ENCODE data around the gene BRAP. TPM values are rescaled to one million over a fixed set of nuclear protein-coding genes. Genes with fewer than 3 reads are reported as not detected.

The BRAP gene
- polyA plus RNA-seq, 1 donor (not counting 4 experiments of a cell fraction or from before 2014, with no cell fraction given): 19.5 TPM

DNA sequence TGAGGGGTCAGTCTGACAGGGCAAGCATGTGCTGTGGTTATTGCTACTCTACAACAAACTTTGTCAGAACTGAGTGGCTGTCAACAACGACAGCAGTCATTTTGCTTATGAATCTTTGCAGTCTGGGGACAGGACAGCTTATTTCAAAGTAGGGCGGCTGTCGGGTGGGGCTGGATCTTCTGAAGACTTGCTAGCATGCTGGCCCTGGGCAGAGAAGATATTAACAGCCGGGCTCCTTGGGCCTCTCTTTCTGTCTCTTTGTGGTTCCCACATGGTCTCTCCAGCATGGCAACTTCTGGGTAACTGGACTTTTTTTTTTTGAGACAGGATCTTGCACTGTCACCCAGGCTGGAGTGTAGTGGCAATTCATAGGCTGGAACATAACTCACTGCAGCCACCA, 47.0 kb upstream of the BRAP start:
- Histone ChIP-seq H3K4me1 (ENCODE audit: control insufficient read depth, extremely low read depth, insufficient read depth, low read length) (no peaks in the 10 kb centered on the region), H3K9me1 (ENCODE audit: control insufficient read depth, extremely low read depth, insufficient read depth, low read length) (no peaks in the 10 kb centered on the region), H3K4me2 (ENCODE audit: control insufficient read depth, extremely low read depth, insufficient read depth, low read depth, low read length) (no peak overlapping the region), H2AFZ (ENCODE audit: control insufficient read depth, low read length) (no peak overlapping the region), H3K27ac (ENCODE audit: control insufficient read depth, insufficient read depth, low read length) (no peak overlapping the region), H4K20me1 (ENCODE audit: control insufficient read depth, extremely low read depth, insufficient read depth, low read length) (no peaks in the 10 kb centered on the region), H3K36me3 (ENCODE audit: control insufficient read depth in 2 of 2, extremely low read depth in 1 of 2, insufficient read depth in 2 of 2, low read length in 2 of 2) (peaks cover 6 to 11% of the 10 kb centered on the region in 2 experiments), H3K9me3 (ENCODE audit: control insufficient read depth, low read depth, low read length) (no peaks in the 10 kb centered on the region), H3K4me3 (ENCODE audit: control insufficient read depth in 2 of 3, extremely low read depth in 1 of 3, insufficient read depth in 2 of 3, low read depth in 1 of 3, low read length in 3 of 3) (no peak overlapping the region), H3K27me3 (ENCODE audit: control insufficient read depth, extremely low read depth, insufficient read depth, low read length) (no peaks in the 10 kb centered on the region), H3K9ac (ENCODE audit: control insufficient read depth, extremely low read depth, insufficient read depth, low read length) (no peak overlapping the region), H3K79me2 (ENCODE audit: control insufficient read depth, insufficient read depth, low read length) (no peaks in the 10 kb centered on the region)
- dilution Hi-C loops (cut with MboI; ENCODE audit: extremely low pct_ligation_motif_present, low sequenced_read_pairs): no loop called here
- no peak for DNase-seq (ENCODE audit: low read depth, low spot score)
- FAIRE-seq: no peak
- TF ChIP-seq, protein P1, sequence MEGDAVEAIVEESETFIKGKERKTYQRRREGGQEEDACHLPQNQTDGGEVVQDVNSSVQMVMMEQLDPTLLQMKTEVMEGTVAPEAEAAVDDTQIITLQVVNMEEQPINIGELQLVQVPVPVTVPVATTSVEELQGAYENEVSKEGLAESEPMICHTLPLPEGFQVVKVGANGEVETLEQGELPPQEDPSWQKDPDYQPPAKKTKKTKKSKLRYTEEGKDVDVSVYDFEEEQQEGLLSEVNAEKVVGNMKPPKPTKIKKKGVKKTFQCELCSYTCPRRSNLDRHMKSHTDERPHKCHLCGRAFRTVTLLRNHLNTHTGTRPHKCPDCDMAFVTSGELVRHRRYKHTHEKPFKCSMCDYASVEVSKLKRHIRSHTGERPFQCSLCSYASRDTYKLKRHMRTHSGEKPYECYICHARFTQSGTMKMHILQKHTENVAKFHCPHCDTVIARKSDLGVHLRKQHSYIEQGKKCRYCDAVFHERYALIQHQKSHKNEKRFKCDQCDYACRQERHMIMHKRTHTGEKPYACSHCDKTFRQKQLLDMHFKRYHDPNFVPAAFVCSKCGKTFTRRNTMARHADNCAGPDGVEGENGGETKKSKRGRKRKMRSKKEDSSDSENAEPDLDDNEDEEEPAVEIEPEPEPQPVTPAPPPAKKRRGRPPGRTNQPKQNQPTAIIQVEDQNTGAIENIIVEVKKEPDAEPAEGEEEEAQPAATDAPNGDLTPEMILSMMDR (optimal IDR thresholded peaks at IDR 0.05 in 1 of 3, IDR thresholded peaks at IDR 0.05 in 1 of 3, conservative IDR thresholded peaks at IDR 0.05 in 1 of 3; ENCODE audit: extremely low read depth in 1 of 3, insufficient read depth in 2 of 3, low read length in 3 of 3): no peak
- no peak for TF ChIP-seq EZH2 (IDR thresholded peaks at IDR 0.05; ENCODE audit: low read length)

DNA sequence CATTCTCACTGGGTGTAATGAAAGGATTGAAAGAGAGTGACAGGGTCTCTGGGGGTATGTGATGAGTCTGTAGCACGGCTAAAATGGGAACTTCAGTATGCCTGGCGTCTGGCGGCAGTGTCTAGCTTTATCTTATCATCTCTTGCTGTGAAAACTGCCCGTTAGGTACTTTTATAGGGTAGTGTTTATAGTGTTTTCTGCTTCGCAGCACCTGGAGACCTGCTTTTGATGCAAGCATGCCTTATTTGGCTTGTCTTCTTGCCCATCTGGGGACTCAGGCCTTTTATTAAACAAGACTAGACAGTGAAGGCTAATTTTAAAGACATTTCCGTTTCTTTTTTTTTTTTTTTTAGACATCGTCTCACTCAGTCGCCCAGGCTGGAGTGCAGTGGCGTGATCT, 44.7 kb upstream of the BRAP start:
- TF ChIP-seq, protein P1 (optimal IDR thresholded peaks at IDR 0.05 in 1 of 3, IDR thresholded peaks at IDR 0.05 in 1 of 3, conservative IDR thresholded peaks at IDR 0.05 in 1 of 3; ENCODE audit: extremely low read depth in 1 of 3, insufficient read depth in 2 of 3, low read length in 3 of 3): no peak
- TF ChIP-seq EZH2 (IDR thresholded peaks at IDR 0.05; ENCODE audit: low read length): no peak
- no peaks in the 10 kb centered on the region for H3K9me1 ChIP-seq (ENCODE audit: control insufficient read depth, extremely low read depth, insufficient read depth, low read length)
- no peak overlapping the region for H2AFZ ChIP-seq (ENCODE audit: control insufficient read depth, low read length)
- DNase-seq (ENCODE audit: low read depth, low spot score) (no peak), FAIRE-seq (no peak)
- H4K20me1 ChIP-seq (ENCODE audit: control insufficient read depth, extremely low read depth, insufficient read depth, low read length): no peaks in the 10 kb centered on the region
- no peak overlapping the region for H3K27ac ChIP-seq (ENCODE audit: control insufficient read depth, insufficient read depth, low read length)
- H3K27me3 ChIP-seq (ENCODE audit: control insufficient read depth, extremely low read depth, insufficient read depth, low read length): no peaks in the 10 kb centered on the region
- no peaks in the 10 kb centered on the region for H3K9me3 ChIP-seq (ENCODE audit: control insufficient read depth, low read depth, low read length)
- no peak overlapping the region for H3K4me2 ChIP-seq (ENCODE audit: control insufficient read depth, extremely low read depth, insufficient read depth, low read depth, low read length)
- no peak overlapping the region for H3K4me3 ChIP-seq (ENCODE audit: control insufficient read depth in 2 of 3, extremely low read depth in 1 of 3, insufficient read depth in 2 of 3, low read depth in 1 of 3, low read length in 3 of 3)
- peaks cover 6 to 12% of the 10 kb centered on the region in 2 experiments for H3K36me3 ChIP-seq (ENCODE audit: control insufficient read depth in 2 of 2, extremely low read depth in 1 of 2, insufficient read depth in 2 of 2, low read length in 2 of 2)
- no peaks in the 10 kb centered on the region for H3K79me2 ChIP-seq (ENCODE audit: control insufficient read depth, insufficient read depth, low read length)
- no peaks in the 10 kb centered on the region for H3K4me1 ChIP-seq (ENCODE audit: control insufficient read depth, extremely low read depth, insufficient read depth, low read length)
- dilution Hi-C loops (cut with MboI; ENCODE audit: extremely low pct_ligation_motif_present, low sequenced_read_pairs): no loop called here
- H3K9ac ChIP-seq (ENCODE audit: control insufficient read depth, extremely low read depth, insufficient read depth, low read length): no peak overlapping the region

Measured in keratinocyte (primary cell).